GM12892 (cell line): ENCODE results near the gene CACNB3.
"Not testable (repeated sequence)": the region's sequence is repeated elsewhere in the genome, so short reads cannot be mapped to it uniquely, and the experiment has no call there.

Experiments used
- DNase-seq: peaks from one replicate; pipeline ENCODE4 v3.0.0; 2011; ENCODE audit not compliant: insufficient read length
- FAIRE-seq: peaks from 2 replicates; lab custom pipeline; 2011; peaks lifted over from hg19 to GRCh38; lab: Jason Lieb, UNC
- POLR2A ChIP-seq: IDR thresholded peaks from 2 replicates; pipeline ENCODE4 v1.6.1; 2011; ENCODE audit warnings: low read depth, low read length, control low read depth
- POLR2AphosphoS5 ChIP-seq: IDR thresholded peaks from 2 replicates; pipeline ENCODE4 v1.6.1; 2011; ENCODE audit warnings: low read depth, low read length, control low read depth
- TAF1 ChIP-seq: IDR thresholded peaks from 2 replicates; pipeline ENCODE4 v1.6.1; 2011; ENCODE audit warnings: low read depth, mild to moderate bottlenecking, control low read depth, low read length, borderline replicate concordance

Gene CACNB3

GRCh38 chr12:48863291-48863690 lies 45.0 kb downstream of the CACNB3 start:
- TF ChIP-seq TAF1: no peak
- no peak for TF ChIP-seq POLR2A
- no peak for TF ChIP-seq POLR2AphosphoS5
- FAIRE-seq (no peak), DNase-seq (no peak)

GRCh38 chr12:48865281-48866051 lies 47.2 kb downstream of the CACNB3 start, which contains the start of gene RND1:
Gene RND1 (minus strand): TSS chr12:48865870. CDS start chr12:48865767, 103 bp downstream.
- FAIRE-seq (peak; percentile 95), DNase-seq (peak; percentile 82)
- peak; percentile 99 for TF ChIP-seq POLR2AphosphoS5
- peak; percentile 86 for TF ChIP-seq TAF1
- TF ChIP-seq POLR2A: peak; percentile 99

GRCh38 chr12:48866052-48866711 lies 47.9 kb downstream of the CACNB3 start:
- TF ChIP-seq TAF1 (no peak), POLR2AphosphoS5 (no peak), POLR2A (no peak)
- DNase-seq: no peak
- no peak for FAIRE-seq

- TF ChIP-seq TAF1: no peak
- TF ChIP-seq POLR2A: no peak
- no peak for TF ChIP-seq POLR2AphosphoS5
- DNase-seq: no peak
- FAIRE-seq: no peak
Observed at GRCh38 chr12:48868451-48868850, 50.2 kb downstream of the CACNB3 start.

GRCh38 chr12:48869191-48869590 lies 50.9 kb downstream of the CACNB3 start:
- no peak for TF ChIP-seq POLR2A
- TF ChIP-seq POLR2AphosphoS5: no peak
- no peak for TF ChIP-seq TAF1
- FAIRE-seq (no peak), DNase-seq (no peak)

- DNase-seq (no peak), FAIRE-seq (no peak)
- no peak for TF ChIP-seq POLR2AphosphoS5
- no peak for TF ChIP-seq TAF1
- no peak for TF ChIP-seq POLR2A
Observed at GRCh38 chr12:48873096-48873495, 54.8 kb downstream of the CACNB3 start.

- not testable (repeated sequence) for DNase-seq, FAIRE-seq
Observed at GRCh38 chr12:48873534-48873933, 55.2 kb downstream of the CACNB3 start.

- FAIRE-seq: no peak
- TF ChIP-seq TAF1: no peak
- no peak for DNase-seq
Observed at GRCh38 chr12:48875944-48876515, 57.7 kb downstream of the CACNB3 start.
